ENCODE results near the gene LRRFIP1. TPM values are rescaled to one million over a fixed set of nuclear protein-coding genes. Genes with fewer than 3 reads are reported as not detected.

Gene LRRFIP1
- total RNA-seq, 1 donor from 2014 or later = 133 TPM

DNA sequence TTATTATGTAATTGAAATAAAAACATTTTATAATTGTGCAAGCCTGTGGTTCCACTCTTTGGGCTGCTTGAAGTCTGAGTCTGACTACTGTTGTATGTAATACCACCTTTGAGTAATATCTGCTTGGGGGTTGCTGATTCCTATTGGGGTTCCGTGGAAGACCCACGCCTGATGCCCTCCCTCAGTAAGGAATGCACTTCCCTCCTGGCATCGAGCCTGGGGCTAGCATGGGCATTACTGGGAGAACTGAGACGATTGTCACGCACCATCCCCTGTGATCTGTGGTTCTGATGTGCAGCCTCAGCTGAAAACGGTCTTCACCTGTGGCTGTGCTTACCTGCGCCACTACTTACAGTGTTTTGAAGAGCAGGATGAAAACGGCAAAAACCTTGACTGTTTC is 138.5 kb downstream of the LRRFIP1 start:
- intact Hi-C loops (cut with DNase I) = no loop called here
- H3K4me1 ChIP-seq = peaks cover 5 to 8% of the 10 kb centered on the region in 2 donors
- peak overlapping the region; percentile 62 to 75 for H3K27ac ChIP-seq
- no peaks in the 10 kb centered on the region for H3K9me3 ChIP-seq
- H3K36me3 ChIP-seq = peaks cover 35 to 47% of the 10 kb centered on the region in 2 donors
- H3K4me3 ChIP-seq = no peak overlapping the region
- TF ChIP-seq, protein P1, sequence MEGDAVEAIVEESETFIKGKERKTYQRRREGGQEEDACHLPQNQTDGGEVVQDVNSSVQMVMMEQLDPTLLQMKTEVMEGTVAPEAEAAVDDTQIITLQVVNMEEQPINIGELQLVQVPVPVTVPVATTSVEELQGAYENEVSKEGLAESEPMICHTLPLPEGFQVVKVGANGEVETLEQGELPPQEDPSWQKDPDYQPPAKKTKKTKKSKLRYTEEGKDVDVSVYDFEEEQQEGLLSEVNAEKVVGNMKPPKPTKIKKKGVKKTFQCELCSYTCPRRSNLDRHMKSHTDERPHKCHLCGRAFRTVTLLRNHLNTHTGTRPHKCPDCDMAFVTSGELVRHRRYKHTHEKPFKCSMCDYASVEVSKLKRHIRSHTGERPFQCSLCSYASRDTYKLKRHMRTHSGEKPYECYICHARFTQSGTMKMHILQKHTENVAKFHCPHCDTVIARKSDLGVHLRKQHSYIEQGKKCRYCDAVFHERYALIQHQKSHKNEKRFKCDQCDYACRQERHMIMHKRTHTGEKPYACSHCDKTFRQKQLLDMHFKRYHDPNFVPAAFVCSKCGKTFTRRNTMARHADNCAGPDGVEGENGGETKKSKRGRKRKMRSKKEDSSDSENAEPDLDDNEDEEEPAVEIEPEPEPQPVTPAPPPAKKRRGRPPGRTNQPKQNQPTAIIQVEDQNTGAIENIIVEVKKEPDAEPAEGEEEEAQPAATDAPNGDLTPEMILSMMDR (IDR thresholded peaks at IDR 0.05) = no peak
- DNase-seq (ENCODE audit: low spot score in 2 of 2) = no peak
- no peaks in the 10 kb centered on the region for H3K27me3 ChIP-seq

DNA sequence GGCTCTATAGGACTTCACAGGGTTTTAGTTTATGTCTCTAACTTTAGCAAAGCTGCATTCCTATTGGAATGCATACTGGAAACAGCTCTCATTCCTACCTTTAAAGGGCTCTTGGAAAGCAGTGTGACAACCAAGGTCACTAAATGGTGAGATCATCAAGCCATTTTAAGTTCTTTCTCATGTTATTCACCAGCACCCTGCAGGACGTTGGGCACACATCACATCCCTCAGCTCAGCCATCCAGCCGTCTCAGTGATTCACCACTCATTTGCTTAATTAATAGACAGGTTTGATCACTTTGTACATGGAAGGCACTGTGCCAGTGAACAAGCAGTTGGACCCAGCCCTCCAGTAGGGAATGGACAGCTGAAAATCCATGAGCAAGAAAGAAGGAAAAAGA is 139.0 kb downstream of the LRRFIP1 start:
- peak overlapping the region; percentile 62 to 75 for H3K27ac ChIP-seq
- intact Hi-C loops (cut with DNase I) = no loop called here
- TF ChIP-seq, protein P1 (IDR thresholded peaks at IDR 0.05) = no peak
- H3K27me3 ChIP-seq = no peaks in the 10 kb centered on the region
- DNase-seq (ENCODE audit: low spot score in 2 of 2) = no peak
- peaks cover 35 to 46% of the 10 kb centered on the region in 2 donors for H3K36me3 ChIP-seq
- H3K4me1 ChIP-seq = peaks cover 5 to 8% of the 10 kb centered on the region in 2 donors
- H3K9me3 ChIP-seq = no peaks in the 10 kb centered on the region
- no peak overlapping the region for H3K4me3 ChIP-seq

DNA sequence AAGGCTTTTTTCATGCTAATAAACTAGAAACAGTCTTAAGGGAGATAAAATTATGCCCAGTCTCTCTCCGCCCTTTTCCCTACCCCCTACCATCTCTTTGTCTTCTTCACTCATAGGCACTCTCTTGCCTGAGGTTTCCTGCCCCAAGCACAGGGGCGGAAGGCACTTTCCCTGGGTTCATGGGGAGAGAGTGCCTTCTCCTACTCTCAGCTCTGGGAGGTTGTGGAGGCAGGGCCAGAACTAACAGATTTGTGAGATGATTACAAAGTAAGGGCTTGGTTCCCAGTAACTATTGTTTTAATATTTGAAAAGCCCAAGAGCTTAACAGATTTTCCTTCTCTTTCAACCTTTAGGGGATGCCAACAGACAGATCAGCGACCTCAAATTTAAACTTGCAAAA is 145.1 kb downstream of the LRRFIP1 start:
- H3K27ac ChIP-seq = peak overlapping the region; percentile 60 to 80
- peaks cover 0 to 17% of the 10 kb centered on the region in 2 donors for H3K4me1 ChIP-seq
- intact Hi-C loops (cut with DNase I) = loop anchor here (10.0 kb wide), 1 partner anchor 258 kb away; no protein-coding TSS in a partner anchor
- no peak for DNase-seq (ENCODE audit: low spot score in 2 of 2)
- H3K4me3 ChIP-seq = no peak overlapping the region
- TF ChIP-seq, protein P1 (IDR thresholded peaks at IDR 0.05) = no peak
- H3K36me3 ChIP-seq = peaks cover 43 to 60% of the 10 kb centered on the region in 2 donors
- no peaks in the 10 kb centered on the region for H3K27me3 ChIP-seq
- no peaks in the 10 kb centered on the region for H3K9me3 ChIP-seq

DNA sequence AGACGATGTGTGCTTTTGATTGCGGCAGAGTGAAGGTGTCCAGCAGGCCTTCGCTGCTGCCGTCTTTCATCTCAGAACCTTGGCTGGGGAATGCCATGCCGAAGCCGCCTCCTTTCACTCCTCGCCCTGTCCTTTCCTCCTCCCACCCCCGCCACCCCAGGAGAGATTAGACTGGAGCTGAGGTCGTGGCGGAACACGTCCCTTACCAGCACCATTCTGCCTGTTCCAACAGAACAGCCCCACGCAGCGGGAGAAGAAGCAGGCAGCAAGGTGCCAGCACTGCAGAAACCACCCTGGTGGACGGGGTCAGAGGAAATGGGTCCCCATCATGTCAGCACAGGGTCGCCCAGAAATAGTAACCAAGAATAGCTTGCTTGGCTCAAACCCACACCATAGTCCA is 146.4 kb downstream of the LRRFIP1 start:
- no peaks in the 10 kb centered on the region for H3K9me3 ChIP-seq
- no peak for DNase-seq (ENCODE audit: low spot score in 2 of 2)
- H3K36me3 ChIP-seq = peaks cover 52 to 73% of the 10 kb centered on the region in 2 donors

DNA sequence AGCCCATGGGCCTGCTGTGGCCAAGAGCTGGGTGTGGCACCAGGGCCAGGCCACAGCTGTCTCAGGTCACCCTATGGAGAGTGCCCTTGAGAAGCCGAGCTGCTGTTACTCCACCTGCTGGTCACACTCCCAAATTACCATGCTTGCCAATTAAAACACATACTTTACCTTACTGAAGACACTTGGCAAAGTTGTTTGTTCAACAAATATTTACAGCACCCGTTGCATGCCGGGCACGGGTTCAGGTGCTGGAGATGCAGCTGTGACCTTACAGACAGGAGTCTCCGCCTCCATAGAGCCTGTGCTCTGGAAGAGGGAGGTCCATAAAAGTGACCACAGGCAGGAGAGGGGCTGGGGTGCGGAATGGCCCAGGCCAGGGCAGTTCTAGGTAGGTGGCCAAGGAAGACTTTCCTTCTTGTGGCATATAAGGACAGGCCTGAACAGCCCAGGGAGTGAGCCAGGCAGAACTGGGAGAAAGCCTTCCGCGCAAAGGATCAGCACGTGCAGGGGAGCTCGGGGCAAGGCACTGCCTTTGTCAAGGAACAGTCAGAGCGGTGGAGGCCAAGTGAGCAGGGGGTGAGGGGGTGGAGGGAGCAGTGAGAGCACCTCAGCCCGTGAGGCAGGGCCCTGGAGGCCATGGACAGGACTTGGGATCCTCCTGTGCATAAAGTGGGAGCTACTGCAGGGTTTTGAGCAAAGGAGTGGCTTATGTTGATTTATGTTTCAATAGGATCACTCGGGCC is 147.6 kb downstream of the LRRFIP1 start:
- intact Hi-C loops (cut with DNase I) = loop anchor here (10.0 kb wide), 1 partner anchor 260 kb away; no protein-coding TSS in a partner anchor
- TF ChIP-seq, protein P1 (IDR thresholded peaks at IDR 0.05) = peak; percentile 15 to 49 (median 33)
- Histone ChIP-seq H3K27me3 (no peaks in the 10 kb centered on the region), H3K4me3 (no peak overlapping the region), H3K9me3 (no peaks in the 10 kb centered on the region), H3K27ac (peak overlapping the region in 1 of 2 donors; percentile 80), H3K36me3 (peaks cover 55 to 78% of the 10 kb centered on the region in 2 donors), H3K4me1 (peaks cover 0 to 15% of the 10 kb centered on the region in 2 donors)
- DNase-seq (ENCODE audit: low spot score in 2 of 2) = no peak

More for the DNA sequence above, 146.4 kb downstream of the LRRFIP1 start:
- H3K27ac ChIP-seq = peak overlapping the region; percentile 60 to 80
- no peaks in the 10 kb centered on the region for H3K27me3 ChIP-seq
- H3K4me1 ChIP-seq = peaks cover 0 to 15% of the 10 kb centered on the region in 2 donors
- no peak overlapping the region for H3K4me3 ChIP-seq
- TF ChIP-seq, protein P1 (IDR thresholded peaks at IDR 0.05) = no peak
- intact Hi-C loops (cut with DNase I) = loop anchor here (10.0 kb wide), 1 partner anchor 259 kb away; no protein-coding TSS in a partner anchor

Data from ascending aorta (tissue), 2 donors.